ENCODE data around the gene NTM. TPM values are rescaled to one million over a fixed set of nuclear protein-coding genes. Genes with fewer than 3 reads are reported as not detected.

The NTM gene
- total and polyA plus RNA-seq, 2 of the 8 experiments (the other 6 are each of a cell fraction or from before 2014, with no cell fraction given): 13.4 to 20.0 TPM

GRCh38 chr11:131600628-131601027 is 230.2 kb downstream of the NTM start:
- Histone ChIP-seq H3K4me2 (ENCODE audit: insufficient read depth in 1 of 2, low read depth in 2 of 2, low read length in 2 of 2) (no peak overlapping the region), H4K5ac (ENCODE audit: insufficient read length, low read depth, low read length) (no peak overlapping the region), H2BK5ac (ENCODE audit: low read depth, low read length) (no peak overlapping the region), H3K18ac (ENCODE audit: extremely low read depth, low read length) (no peak overlapping the region), H3K4me1 (replicated peaks in 1 of 4; ENCODE audit: control insufficient read depth in 3 of 4, insufficient read depth in 4 of 4, low read length in 3 of 4) (peaks cover 0 to 3% (median 0%) of the 10 kb centered on the region in 4 experiments; a peak in 4 of 7 replicates), H3K4ac (replicated peaks; ENCODE audit: insufficient read length, low read depth, low read length) (no peak overlapping the region), H2BK20ac (ENCODE audit: low read length) (no peak overlapping the region), H4K8ac (ENCODE audit: extremely low read depth, insufficient read depth, low read length) (no peak overlapping the region), H3K9ac (replicated peaks in 1 of 4; ENCODE audit: extremely low read depth in 1 of 4, low read depth in 3 of 4, low read length in 3 of 4) (no peak overlapping the region), H2AK5ac (ENCODE audit: low read depth, low read length) (no peak overlapping the region), H3K23me2 (ENCODE audit: low read depth, low read length) (no peaks in the 10 kb centered on the region), H2AFZ (ENCODE audit: low read length) (no peak overlapping the region), H3K4me3 (ENCODE audit: extremely low read depth in 1 of 4, insufficient read depth in 2 of 4, low read depth in 3 of 4, low read length in 4 of 4) (no peak overlapping the region), H3K79me2 (ENCODE audit: control insufficient read depth in 1 of 2, insufficient read depth in 2 of 2, low read length in 2 of 2) (no peaks in the 10 kb centered on the region), H3K27me3 (replicated peaks in 1 of 4; ENCODE audit: control insufficient read depth in 3 of 4, extremely low read depth in 1 of 4, insufficient read depth in 3 of 4, low read length in 3 of 4) (no peaks in the 10 kb centered on the region; a peak in 1 of 7 replicates), H4K91ac (replicated peaks; ENCODE audit: insufficient read length, low read length) (no peak overlapping the region), H3K9me3 (ENCODE audit: insufficient read depth in 2 of 2, low read depth in 1 of 2, low read length in 1 of 2) (no peaks in the 10 kb centered on the region), H2BK12ac (ENCODE audit: low read depth, low read length) (no peak overlapping the region), H3K14ac (ENCODE audit: insufficient read length) (no peak overlapping the region), H3K23ac (ENCODE audit: insufficient read length) (no peak overlapping the region), H3K79me1 (ENCODE audit: low read depth, low read length) (no peaks in the 10 kb centered on the region), H3K27ac (ENCODE audit: low read depth, low read length) (no peak overlapping the region), H4K20me1 (replicated peaks in 1 of 2; ENCODE audit: control insufficient read depth in 1 of 2, insufficient read depth in 2 of 2, low read length in 2 of 2) (no peaks in the 10 kb centered on the region), H2BK120ac (replicated peaks; ENCODE audit: low read depth, low read length) (no peak overlapping the region), H3K56ac (replicated peaks; ENCODE audit: insufficient read length, low read depth, low read length) (no peak overlapping the region), H2BK15ac (ENCODE audit: low read length) (no peak overlapping the region), H3K36me3 (ENCODE audit: control insufficient read depth in 2 of 4, insufficient read depth in 4 of 4, low read length in 3 of 4) (no peaks in the 10 kb centered on the region)
- POLR2A ChIA-PET (ENCODE audit: partially characterized antibody): no interaction called here
- WGBS, 2 experiments (ENCODE audit: extremely low coverage in 1 of 2, insufficient coverage in 1 of 2, insufficient read length in 1 of 2, insufficient replicate concordance in 2 of 2, low coverage in 1 of 2, low lambda C conversion rate in 2 of 2, missing lambda C conversion rate in 1 of 2): 86% methylated on average over 4 of the region's 4 CpGs; no CpG with 5 or more reads in 1 of the 2 experiments
- CTCF ChIA-PET (ENCODE audit: partially characterized antibody): interaction anchor here (0.7 to 38.6 kb wide), 2 partner anchors 25 to 64 kb away, joined by 3 to 1023 read pairs; no protein-coding TSS in a partner anchor
- no peak for FAIRE-seq
- DNase-seq (ENCODE audit: low read depth in 1 of 2, low spot score in 2 of 2): no peak
- no peak for TF ChIP-seq NRF1 (IDR thresholded peaks at IDR 0.05; ENCODE audit: low read depth, low read length)
- no peak for TF ChIP-seq SIX5 (IDR thresholded peaks at IDR 0.05; ENCODE audit: low read depth, low read length)
- no peak for TF ChIP-seq SP1 (IDR thresholded peaks at IDR 0.05; ENCODE audit: low read depth, low read length)
- TF ChIP-seq CBX5 (IDR thresholded peaks at IDR 0.05; ENCODE audit: low read depth, low read length): no peak
- TF ChIP-seq RFX5 (IDR thresholded peaks at IDR 0.05; ENCODE audit: borderline replicate concordance, low read depth, low read length): no peak
- no peak for TF ChIP-seq ZNF274 (IDR thresholded peaks at IDR 0.05; ENCODE audit: borderline replicate concordance, extremely low read depth, low read length)
- TF ChIP-seq GABPA (IDR thresholded peaks at IDR 0.05; ENCODE audit: borderline replicate concordance, insufficient read depth, low read length): no peak
- no peak for TF ChIP-seq CTBP2 (IDR thresholded peaks at IDR 0.05; ENCODE audit: borderline replicate concordance, insufficient read depth, insufficient read length, low read length)
- TF ChIP-seq BACH1 (IDR thresholded peaks at IDR 0.05; ENCODE audit: low read length): no peak
- no peak for TF ChIP-seq CTCF (IDR thresholded peaks at IDR 0.05; ENCODE audit: control extremely low read depth in 1 of 3, insufficient read depth in 1 of 3, low read depth in 1 of 3, low read length in 3 of 3)
- no peak for TF ChIP-seq E2F6 (IDR thresholded peaks at IDR 0.05)
